IMR-90 (cell line): ENCODE results near the gene GPR107.

Experiments used
- MAZ ChIP-seq: IDR thresholded peaks from 2 replicates; pipeline ENCODE4 v1.6.1; 2012; ENCODE audit warnings: low read depth, mild to moderate bottlenecking, low read length, improper control_type of control experiment, moderate library complexity, borderline replicate concordance
- MXI1 ChIP-seq: IDR thresholded peaks from 2 replicates; pipeline ENCODE4 v1.6.1; 2012; ENCODE audit warnings: low read depth, mild to moderate bottlenecking, low read length, moderate library complexity, borderline replicate concordance
- POLR2A ChIP-seq: IDR thresholded peaks from 2 replicates; pipeline ENCODE4 v1.6.1; 2012; ENCODE audit warnings: mild to moderate bottlenecking, low read depth, low read length
- SMC3 ChIP-seq: fragments of 150-350 bp; IDR thresholded peaks from 2 replicates; pipeline ENCODE4 v1.6.1; 2016; ENCODE audit warnings: low read depth, mild to moderate bottlenecking, antibody characterized with exemption, low read length, moderate library complexity
- TF ChIP-seq, protein P1 (sequence below): conservative IDR thresholded peaks from 2 replicates; pipeline ENCODE4 v1.5.1; 2012; ENCODE audit warnings: mild to moderate bottlenecking, low read depth, low read length, improper control_type of control experiment

DNA sequence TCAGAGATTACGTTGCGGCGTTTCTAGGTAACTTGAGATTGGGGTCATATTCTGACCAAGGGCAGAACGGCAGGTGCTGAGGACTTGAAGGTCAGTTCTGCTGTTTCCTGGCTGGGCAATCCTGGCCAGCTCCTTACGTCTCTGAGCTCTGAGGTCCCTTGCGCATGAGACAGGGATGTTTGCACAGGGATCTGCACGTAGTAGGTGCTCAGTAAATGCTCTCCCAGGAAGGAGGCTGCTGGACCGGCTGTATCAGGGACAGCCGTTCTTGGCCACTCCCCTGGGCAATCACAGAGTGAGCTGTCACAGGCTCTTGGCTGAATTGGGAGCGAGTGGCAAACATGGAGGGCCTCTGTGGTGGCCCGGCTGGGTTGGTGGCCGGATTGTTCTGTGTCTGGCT, 126.8 kb downstream of the GPR107 start:
- TF ChIP-seq, protein P1, sequence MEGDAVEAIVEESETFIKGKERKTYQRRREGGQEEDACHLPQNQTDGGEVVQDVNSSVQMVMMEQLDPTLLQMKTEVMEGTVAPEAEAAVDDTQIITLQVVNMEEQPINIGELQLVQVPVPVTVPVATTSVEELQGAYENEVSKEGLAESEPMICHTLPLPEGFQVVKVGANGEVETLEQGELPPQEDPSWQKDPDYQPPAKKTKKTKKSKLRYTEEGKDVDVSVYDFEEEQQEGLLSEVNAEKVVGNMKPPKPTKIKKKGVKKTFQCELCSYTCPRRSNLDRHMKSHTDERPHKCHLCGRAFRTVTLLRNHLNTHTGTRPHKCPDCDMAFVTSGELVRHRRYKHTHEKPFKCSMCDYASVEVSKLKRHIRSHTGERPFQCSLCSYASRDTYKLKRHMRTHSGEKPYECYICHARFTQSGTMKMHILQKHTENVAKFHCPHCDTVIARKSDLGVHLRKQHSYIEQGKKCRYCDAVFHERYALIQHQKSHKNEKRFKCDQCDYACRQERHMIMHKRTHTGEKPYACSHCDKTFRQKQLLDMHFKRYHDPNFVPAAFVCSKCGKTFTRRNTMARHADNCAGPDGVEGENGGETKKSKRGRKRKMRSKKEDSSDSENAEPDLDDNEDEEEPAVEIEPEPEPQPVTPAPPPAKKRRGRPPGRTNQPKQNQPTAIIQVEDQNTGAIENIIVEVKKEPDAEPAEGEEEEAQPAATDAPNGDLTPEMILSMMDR = no peak
- TF ChIP-seq POLR2A (no peak), MXI1 (no peak), MAZ (no peak), SMC3 (no peak)
